HS-5 (cell line): Measurements from ENCODE around the gene SETD1A.

ENCODE experiments used
- DNase-seq: peaks from one replicate; pipeline ENCODE4 v3.0.0-alpha.2; 2012; ENCODE audit warnings: low read depth

SETD1A gene

DNA sequence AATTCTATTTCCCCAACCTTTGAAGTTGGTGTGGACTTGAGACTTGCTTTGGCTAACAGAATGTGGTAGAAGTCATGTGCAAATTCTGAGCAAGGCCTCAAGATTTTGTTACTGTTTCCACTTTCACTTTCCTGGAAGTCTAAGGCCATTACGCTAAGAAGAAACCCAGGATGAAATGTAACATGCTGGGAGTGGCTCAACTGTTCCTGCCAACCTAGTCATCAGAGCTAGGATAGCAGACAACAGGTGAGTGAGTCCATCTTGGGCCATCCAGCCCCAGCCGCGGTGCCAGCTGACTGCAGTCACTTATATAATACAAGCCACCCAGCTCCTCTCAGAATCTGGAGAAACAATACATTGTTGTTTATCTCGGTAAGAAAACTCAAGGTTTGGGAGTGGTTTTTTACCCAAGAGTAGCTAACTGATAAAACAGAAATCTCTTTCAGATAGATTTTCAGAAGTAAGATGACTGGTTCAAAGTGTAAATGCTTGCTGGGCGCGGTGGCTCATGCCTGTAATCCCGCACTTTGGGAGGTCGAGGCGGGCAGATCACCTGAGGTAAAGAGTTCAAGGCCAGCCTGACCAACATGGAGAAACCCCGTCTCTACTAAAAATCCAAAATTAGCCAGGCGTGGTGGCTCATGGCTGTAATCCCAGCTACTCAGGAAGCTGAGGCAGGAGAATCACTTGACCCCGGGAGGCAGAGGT lies 65.1 kb downstream of the SETD1A start:
- DNase-seq, result no peak

GRCh38 chr16:31023252-31023602 lies 65.7 kb downstream of the SETD1A start:
- no peak for DNase-seq

DNA sequence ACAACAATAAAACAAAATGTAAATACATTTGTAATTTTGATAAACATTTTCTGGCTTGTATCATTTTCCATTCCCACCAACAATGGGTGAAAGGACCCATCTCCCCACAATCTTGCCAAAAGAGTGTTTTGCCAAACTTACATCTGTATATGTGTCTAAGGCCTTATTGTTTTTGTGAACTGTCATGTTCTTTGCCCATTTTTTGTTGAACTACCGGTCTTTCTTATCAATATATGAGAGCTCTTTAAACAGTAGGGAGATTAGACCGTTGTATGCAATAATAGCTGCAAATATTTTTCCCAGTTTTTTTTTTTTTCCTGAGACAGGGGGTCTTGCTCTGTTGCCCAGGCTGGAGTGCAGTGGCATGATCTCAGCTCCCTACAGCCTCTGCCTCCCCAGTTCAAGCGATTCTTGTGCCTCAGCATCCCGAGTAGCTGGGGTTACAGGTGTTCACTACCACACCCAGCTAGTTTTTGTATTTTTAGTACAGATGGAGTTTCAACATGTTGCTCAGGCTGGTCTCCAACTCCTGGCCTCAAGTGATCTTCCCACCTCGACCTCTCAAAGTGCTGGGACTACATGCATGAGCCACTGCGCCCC lies 66.2 kb downstream of the SETD1A start:
- no peak for DNase-seq

DNA sequence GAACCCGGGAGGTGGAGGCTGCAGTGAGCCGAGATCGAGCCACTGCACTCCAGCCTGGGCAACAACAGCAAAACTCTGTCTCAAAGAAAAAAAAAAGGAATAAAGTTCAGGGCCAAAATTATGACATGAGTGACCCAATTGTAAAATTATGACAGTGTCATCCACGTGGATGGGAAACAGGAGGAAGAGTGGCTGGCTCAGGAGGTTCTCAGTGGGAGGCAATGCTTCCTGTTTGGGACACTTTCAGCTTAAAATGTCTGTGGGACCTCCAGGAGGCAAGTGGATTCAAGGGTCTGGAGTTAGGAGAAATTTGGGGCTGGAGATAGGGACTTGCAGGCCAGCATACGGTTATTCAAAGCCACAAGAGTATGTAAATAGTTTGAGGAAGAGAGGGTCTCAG lies 67.8 kb downstream of the SETD1A start:
- no peak for DNase-seq

GRCh38 chr16:31029272-31029671 lies 71.7 kb downstream of the SETD1A start:
- DNase-seq, result no peak

GRCh38 chr16:31031276-31031675 lies 73.7 kb downstream of the SETD1A start:
- DNase-seq, result no peak

GRCh38 chr16:31032736-31033708 lies 75.5 kb downstream of the SETD1A start, which contains the start of gene STX4:
TSS of gene STX4 (plus strand) at chr16:31033558. CDS start at chr16:31033806, 248 bp downstream.
- peak; percentile 89 for DNase-seq

GRCh38 chr16:31033709-31034492 lies 76.3 kb downstream of the SETD1A start:
- DNase-seq, result peak; percentile 35
